GM21360 (cell line): ENCODE measurements around the gene ZNF316.
"Not testable (repeated sequence)": the region's sequence is repeated elsewhere in the genome, so short reads cannot be mapped to it uniquely, and the experiment has no call there.

ENCODE experiments used
- ATAC-seq: cut with Tn5 transposase; IDR thresholded peaks from one replicate; pipeline ENCODE4 v1.9.1; 2021; ENCODE audit warnings: mild to moderate bottlenecking, moderate library complexity; ENCODE audit not compliant: unreplicated experiment

Gene ZNF316

DNA sequence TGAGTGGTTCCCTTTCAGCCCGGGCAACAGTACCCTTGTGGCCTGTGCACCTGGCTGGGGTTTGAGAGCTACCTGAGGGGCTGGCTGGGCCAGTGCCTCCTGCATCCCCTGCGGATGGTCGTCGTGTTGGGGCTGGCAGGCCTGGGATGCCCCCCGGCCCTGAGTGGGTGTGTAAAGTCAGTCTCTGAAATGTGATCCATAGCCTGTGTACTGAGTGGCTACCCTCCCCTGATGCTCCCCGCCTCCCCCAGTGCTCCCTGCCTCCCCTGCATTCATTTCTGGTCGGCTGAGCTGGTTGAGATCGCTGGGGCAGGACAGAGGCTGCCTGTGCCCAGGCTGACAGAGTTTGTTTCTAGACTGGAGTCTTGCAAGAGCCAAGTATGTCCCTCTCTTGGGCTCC, 9.3 kb downstream of the ZNF316 start:
- no peak for ATAC-seq

DNA sequence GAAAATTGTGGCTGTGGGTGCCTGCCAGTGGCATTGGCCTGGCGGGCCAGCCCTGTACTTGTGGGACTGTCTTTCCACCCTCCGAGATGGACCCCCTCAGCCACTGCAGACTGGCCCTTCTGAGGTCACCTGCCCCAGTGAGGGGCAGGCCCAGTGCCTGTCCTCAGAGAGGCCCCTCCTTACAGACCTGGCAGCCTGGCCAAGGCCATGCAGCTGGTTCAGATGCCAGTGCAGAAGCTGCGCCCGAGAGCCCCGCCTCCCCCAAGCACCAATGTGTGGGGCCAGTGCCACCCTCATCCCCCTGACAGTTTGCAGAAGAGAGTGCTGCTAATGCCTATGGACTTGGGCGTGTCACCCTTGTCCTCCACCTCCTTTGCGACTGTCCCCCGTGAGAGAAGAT, 10.0 kb downstream of the ZNF316 start:
- ATAC-seq, result no peak

GRCh38 chr7:6647541-6647940, 10.4 kb downstream of the ZNF316 start:
- ATAC-seq, result no peak

DNA sequence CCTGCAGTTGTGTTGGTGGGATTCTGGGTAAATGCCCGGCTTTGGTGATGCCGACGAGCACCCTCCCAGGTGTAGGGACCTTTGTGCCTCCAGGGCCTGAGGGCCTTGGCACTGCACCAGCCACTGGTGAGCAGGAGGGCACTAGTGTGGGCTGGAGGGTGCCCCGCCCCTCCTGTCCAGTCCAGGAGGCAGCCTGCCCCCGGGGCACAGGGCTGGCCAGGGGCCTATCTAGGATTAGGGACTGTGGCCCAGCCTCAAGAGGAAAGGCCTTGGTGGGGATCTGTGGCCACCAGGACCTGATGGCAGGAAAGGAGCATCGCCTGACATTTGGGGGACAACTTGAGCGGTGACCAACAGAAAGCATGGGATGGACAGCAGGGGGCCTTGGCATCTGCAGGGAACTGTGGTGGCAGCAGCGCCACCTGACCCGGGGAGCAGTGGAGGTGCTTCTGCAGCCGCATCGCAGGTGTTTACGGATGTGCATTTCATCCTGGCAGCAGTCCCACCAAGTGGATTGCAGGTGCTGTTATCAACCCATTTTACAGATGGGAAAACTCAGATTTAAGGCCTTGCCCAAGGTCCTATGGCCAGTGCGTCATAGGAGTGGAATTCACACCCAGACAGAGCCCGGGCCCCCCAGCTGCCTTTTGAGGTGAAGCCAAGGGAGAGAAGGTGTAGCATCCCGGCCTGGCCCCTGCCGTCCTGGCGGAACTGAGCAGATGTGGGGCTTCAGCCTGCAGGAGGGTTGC, 11.1 kb downstream of the ZNF316 start:
- no peak for ATAC-seq

GRCh38 chr7:6648815-6649104, 11.6 kb downstream of the ZNF316 start:
- ATAC-seq, result no peak

DNA sequence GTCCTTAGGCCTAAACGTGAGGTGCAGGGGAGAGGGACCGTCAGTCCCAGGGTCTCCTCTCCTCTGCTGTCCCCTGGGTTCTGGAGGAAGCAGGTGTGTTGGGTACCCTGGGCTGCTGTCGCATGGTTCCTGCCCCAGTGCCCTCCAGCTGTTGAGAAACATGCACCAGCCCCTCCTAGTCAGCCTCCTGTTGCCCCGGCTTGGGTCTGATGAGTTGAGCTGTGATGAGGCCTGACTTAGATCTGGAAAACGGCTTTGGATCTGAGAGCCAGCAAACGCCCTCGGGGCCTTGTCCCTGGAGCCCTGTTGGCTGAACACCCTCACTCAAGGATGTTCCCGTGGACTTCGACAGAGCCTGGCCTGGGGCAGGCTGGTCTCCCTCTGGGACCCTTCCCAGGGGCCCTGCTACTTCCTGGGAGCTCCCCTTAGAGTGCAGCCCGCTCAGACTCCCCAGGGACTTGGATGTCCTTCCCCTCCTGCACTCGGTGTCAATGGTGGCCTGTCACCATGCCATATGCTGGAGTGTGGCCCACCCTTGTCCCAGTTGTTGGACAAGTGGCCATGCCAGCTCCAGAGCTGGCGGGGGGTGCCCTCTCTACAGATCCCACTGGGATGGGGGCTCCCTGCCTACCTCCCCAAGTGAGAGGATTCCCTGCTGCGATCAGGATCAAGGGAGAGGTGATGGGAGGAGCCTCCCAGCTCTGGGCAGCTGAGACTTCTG, 12.3 kb downstream of the ZNF316 start:
- no peak for ATAC-seq

DNA sequence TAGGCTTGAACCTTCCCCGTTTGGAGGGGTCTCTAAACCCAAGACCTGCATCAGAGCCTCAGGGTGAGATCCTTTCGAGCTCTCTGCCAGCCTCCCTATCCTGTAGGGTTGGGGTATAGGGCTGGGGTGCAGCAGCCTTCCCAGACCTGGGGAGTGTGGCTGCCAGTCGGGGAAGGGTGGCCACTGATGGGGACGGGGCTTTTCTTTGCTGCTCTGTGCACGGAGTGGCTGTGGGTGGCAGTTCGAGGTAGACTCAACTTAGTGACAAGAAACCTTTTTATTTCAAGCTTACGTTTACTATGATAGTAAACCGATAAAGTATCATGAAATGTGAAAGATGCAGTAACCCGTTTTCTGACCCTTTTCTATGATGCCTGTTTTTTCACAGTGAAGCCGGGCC, 13.0 kb downstream of the ZNF316 start:
- ATAC-seq, result no peak

GRCh38 chr7:6650521-6651011, 13.4 kb downstream of the ZNF316 start:
- ATAC-seq, result no peak

DNA sequence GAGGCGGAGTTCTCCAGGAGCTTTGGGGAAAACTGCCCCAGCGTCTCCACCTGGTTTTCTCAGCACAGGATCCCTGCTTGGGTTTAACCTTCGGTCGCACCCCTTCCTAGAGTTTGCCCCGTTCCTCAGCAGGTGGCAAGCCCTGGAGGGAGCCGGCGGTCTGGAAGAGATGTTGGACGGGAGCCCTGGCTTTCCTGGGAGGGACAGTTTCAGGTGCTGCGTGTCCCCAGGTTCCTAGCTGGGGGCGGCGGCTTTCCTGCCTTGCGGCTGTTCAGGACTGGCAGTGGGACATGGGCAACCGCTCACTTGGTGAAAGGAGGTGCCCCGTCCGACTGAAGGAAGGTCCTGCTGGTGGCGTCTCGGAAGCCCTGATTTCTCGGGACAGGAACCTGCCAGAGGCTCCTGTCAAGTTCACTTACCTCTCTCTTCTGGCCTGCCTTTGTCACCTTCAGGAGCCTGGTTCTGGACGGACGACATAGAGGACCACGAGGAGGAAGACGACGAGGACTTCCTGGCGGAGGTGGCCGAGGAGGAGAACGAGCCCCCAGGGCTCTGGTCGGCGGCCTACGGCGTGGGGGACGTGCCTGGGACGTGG, 14.8 kb downstream of the ZNF316 start:
- no peak for ATAC-seq

DNA sequence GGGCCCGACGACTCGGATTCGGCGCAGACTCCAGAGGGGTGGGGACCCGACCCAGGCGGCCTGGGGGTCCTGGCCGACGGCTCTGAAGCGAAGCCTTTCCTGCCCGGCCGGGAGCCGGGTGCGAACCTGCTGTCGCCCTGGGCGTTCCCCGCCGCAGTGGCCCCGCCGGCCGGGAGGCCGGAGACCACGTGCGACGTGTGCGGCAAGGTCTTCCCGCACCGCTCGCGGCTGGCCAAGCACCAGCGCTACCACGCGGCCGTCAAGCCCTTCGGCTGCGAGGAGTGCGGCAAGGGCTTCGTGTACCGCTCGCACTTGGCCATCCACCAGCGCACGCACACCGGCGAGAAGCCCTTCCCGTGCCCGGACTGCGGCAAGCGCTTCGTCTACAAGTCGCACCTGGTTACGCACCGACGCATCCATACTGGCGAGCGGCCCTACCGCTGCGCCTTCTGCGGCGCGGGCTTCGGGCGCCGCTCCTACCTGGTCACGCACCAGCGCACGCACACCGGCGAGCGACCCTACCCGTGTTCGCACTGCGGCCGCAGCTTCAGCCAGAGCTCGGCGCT, 15.4 kb downstream of the ZNF316 start:
- ATAC-seq, result no peak

GRCh38 chr7:6653071-6654003, 16.2 kb downstream of the ZNF316 start:
- no peak for ATAC-seq

DNA sequence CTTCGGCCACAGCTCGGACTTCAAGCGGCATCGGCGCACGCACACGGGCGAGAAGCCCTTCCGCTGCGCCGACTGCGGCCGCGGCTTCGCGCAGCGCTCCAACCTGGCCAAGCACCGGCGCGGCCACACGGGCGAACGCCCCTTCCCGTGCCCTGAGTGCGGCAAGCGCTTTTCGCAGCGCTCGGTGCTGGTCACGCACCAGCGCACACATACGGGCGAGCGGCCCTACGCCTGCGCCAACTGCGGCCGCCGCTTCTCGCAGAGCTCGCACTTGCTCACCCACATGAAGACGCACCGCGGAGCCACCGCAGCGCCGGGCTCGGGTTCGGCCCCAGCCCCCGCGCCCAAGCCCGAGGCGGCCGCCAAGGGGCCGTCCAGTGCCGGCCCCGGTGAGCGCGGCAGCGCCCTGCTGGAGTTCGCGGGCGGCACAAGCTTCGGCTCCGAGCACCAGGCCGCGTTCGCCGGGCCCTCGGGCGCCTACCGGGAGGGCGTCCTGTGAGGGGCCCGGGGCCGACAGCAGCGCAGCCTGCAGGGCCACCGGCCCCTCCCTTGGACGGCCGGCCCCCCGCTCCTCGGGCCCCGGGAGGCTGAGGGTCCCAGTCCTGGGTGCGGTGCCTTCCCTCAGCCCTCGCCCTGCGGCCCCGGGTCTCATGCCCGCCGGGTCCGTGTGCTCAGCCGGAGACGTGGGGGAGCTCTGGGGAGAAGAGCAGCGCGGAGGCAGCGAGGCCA, 17.2 kb downstream of the ZNF316 start:
- no peak for ATAC-seq

GRCh38 chr7:6654842-6655610, 17.9 kb downstream of the ZNF316 start:
- no peak for ATAC-seq

GRCh38 chr7:6655636-6656385, 18.7 kb downstream of the ZNF316 start:
- no peak for ATAC-seq

DNA sequence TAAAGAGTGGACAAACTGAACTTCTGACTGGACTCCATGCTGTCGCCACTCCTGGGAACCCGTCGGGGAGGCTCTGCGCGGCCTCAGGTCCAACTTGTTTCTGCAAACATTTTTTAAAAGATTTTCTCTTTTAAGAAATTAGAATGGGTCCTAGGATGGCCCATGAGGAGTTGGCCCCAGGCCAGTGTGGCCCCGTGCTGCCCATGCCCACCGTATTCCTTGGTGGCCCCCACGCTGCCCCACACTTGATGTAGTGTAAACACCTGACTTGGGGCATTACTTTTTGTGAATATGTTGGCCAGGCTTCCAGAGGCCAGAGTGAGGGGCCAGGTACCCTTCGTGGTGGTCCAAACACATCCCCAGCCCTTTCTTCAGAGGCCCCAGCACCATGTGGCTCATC, 19.3 kb downstream of the ZNF316 start:
- ATAC-seq, result no peak

- ATAC-seq, result no peak
These were observed 21.7 kb downstream of the ZNF316 start for GRCh38 chr7:6658618-6659345.

DNA sequence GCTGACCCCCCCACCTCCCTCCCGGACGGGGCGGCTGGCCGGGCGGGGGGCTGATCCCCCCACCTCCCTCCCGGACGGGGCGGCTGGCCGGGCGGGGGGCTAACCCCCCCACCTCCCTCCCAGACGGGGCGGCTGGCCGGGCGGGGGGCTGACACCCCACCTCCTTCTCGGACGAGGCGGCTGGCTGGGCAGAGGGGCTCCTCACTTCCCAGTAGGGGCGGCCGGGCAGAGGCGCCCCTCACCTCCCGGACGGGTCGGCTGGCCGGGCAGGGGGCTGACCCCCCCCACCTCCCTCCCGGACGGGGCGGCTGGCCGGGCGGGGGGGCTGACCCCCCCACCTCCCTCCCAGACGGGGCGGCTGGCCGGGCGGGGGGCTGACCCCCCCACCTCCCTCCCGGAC, 33.7 kb downstream of the ZNF316 start:
- ATAC-seq, result not testable (repeated sequence)

GRCh38 chr7:6675807-6676405, 38.8 kb downstream of the ZNF316 start:
- ATAC-seq, result no peak
